ENCODE results near the gene SYNE2. TPM values are rescaled to one million over a fixed set of nuclear protein-coding genes. Genes with fewer than 3 reads are reported as not detected.

Gene SYNE2
- polyA plus RNA-seq, 3 donors, result 99.9 to 107 (median 102) TPM

GRCh38 chr14:64184103-64184729, 331.4 kb downstream of the SYNE2 start:
- no peak for DNase-seq (ENCODE audit: low read depth in 3 of 3, low spot score in 2 of 3)

GRCh38 chr14:64185184-64185583, 332.4 kb downstream of the SYNE2 start:
- no peak for DNase-seq (ENCODE audit: low read depth in 3 of 3, low spot score in 2 of 3)

- no peak for DNase-seq (ENCODE audit: low read depth in 3 of 3, low spot score in 2 of 3)
Observed at GRCh38 chr14:64186231-64187129, 333.7 kb downstream of the SYNE2 start.

- DNase-seq (ENCODE audit: low read depth in 3 of 3, low spot score in 2 of 3), result no peak
Observed at GRCh38 chr14:64187331-64187730, 334.5 kb downstream of the SYNE2 start.

GRCh38 chr14:64190974-64191502, 338.2 kb downstream of the SYNE2 start:
- DNase-seq (ENCODE audit: low read depth in 3 of 3, low spot score in 2 of 3), result no peak

- no peak for DNase-seq (ENCODE audit: low read depth in 3 of 3, low spot score in 2 of 3)
Observed at GRCh38 chr14:64191756-64192155, 339.0 kb downstream of the SYNE2 start.

- no peak for DNase-seq (ENCODE audit: low read depth in 3 of 3, low spot score in 2 of 3)
Observed at GRCh38 chr14:64193821-64194220, 341.0 kb downstream of the SYNE2 start.

DNA sequence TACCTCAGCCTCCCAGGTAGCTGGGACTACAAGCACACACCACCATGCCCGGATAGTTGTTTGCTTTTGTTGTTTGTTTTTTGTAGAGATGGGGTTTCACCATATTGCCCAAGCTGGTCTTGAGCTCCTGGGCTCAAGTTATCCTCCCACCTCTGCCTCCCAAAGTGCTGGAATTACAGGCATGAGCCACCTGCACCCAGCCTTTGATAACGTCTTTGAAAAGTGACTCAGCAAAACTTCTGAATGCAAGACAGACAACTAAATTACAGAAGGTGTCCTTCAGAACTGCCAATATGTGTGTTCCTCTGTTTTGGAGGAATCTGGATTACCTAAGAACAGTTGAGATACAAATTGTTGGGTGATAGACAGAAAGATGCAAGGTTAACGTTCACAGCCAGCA, 341.6 kb downstream of the SYNE2 start:
- DNase-seq (ENCODE audit: low read depth in 3 of 3, low spot score in 2 of 3), result no peak

GRCh38 chr14:64195199-64195598, 342.4 kb downstream of the SYNE2 start:
- DNase-seq (ENCODE audit: low read depth in 3 of 3, low spot score in 2 of 3), result no peak

DNA sequence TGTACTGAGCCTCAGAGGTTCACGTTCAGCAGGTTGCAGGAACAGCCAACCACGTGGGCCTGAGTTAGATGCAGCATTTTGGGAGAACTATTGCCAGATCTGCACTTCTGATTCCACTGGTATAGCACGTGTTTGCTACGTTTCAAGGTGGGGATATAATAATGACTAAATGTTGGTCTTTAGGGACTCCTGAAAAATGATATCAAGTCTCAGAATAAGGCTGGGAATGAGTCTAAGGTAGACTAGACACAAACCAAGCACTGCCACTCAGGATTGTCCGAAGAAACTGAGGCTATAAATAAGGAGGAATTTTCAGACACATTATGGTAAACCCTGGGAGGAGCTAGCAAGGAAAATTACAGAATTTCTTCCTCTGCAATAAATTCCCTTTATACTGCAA, 343.3 kb downstream of the SYNE2 start:
- no peak for DNase-seq (ENCODE audit: low read depth in 3 of 3, low spot score in 2 of 3)

- DNase-seq (ENCODE audit: low read depth in 3 of 3, low spot score in 2 of 3), result peak in 2 of 3 donors; percentile 36 to 40
Observed at GRCh38 chr14:64196814-64197411, 344.1 kb downstream of the SYNE2 start.

DNA sequence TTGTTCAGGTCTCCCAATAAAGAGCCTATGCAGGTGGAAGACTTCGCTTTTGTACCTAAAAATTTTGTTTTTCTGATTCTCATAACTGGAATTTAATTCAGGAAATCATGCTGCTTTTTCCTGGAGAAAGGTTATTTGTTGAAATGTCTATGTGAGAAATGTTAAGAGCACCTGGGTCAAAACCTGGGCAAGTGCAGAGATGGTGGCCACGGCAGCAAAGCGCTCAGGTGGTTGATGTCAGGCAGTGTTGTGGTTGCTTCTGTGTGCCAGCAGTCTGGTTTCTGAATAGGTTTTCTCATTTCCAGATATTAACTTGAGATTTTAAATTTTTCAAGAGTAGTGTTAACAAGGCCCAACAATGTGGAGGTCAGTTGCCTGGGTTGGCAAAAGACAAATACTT, 345.2 kb downstream of the SYNE2 start:
- no peak for DNase-seq (ENCODE audit: low read depth in 3 of 3, low spot score in 2 of 3)

DNA sequence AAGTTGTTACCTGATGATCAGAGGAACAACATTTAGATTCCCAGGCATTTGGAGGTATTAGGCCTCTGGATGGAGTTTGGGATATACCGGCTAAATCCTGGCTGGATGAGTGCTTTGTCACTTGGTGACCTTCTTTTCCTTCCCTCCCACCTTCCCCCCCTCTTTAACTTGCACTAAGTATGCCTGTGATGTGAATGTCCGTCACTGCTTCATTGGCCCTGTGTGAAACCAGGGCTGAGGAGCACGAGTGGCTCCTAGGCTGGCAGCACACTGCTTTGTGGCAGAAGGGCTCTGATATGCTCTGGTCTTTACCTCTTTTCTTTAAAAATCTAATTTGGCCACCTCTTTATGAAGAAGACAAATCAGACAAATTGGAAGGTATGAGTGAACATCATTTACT, 345.7 kb downstream of the SYNE2 start:
- DNase-seq (ENCODE audit: low read depth in 3 of 3, low spot score in 2 of 3), result no peak

DNA sequence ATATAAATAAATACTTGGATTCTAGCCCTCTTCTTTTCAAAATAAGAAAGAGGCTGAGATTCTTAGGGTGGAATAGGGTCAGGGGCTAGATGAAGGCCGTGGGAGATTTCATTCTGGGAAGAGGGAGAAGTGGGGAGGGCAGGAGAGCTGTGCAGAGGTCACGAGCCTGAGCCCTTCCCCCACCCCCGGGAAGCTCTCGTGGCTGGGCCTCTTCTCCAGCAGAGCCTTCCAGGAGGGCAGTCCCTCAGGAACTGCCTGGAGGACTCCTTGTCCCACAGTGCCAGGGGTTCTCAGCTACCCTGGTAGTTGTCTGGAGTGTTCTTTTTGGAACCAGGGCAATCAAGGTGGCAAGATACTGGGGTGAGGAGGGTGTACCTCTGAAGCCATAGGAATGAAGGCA, 347.4 kb downstream of the SYNE2 start:
- DNase-seq (ENCODE audit: low read depth in 3 of 3, low spot score in 2 of 3), result no peak

DNA sequence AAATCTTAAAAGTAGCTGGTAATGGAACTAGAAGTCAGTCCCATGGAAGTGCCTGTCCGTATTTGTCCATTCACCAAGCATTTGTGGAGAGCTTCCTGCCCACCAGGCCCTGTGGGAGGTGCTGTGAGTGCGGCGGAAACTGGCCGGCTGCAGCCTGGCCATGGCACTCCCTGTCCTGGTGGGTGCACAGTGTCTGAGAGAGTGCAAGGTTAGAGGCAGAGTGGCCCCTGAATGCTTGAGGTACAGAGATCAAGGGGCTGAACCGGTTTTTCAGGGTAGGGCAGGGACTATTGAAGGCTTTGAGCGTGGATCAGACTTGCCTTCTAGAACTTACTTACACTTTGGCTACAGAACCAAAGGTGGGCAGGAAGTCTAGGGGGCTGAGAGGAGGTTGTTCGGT, 348.5 kb downstream of the SYNE2 start:
- DNase-seq (ENCODE audit: low read depth in 3 of 3, low spot score in 2 of 3), result no peak

- no peak for DNase-seq (ENCODE audit: low read depth in 3 of 3, low spot score in 2 of 3)
Observed at GRCh38 chr14:64201921-64202545, 349.2 kb downstream of the SYNE2 start.

- no peak for DNase-seq (ENCODE audit: low read depth in 3 of 3, low spot score in 2 of 3)
Observed at GRCh38 chr14:64202716-64203115, 349.9 kb downstream of the SYNE2 start.

DNA sequence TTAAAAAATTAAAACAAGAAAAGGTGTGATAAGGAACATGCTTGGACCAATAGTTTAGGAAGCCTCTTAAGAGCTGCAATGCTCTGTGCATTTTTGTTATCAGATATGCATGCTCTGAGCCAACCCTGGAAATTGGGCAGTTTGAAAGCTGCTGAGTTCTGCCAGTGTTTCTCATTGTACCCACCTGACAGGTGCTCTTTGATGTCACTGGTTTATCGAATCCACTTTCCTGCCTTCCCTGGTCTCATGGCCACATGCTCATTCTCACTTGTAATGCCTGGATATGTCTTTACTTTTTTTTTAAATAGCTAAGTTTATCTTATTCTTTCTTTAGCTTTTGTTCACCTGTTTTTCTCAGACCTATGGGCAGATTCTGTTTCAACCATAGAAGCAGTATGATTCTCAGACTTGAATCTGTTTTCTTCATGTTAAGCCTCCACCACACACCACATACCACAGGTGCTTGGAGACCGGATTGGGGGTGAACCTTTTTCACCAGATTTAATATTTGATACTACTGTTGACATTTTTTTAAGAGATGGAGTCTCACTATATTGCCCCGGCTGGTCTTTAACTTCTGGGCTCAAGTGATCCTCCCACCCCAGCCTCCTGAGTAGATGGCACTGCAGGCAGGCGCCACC, 350.7 kb downstream of the SYNE2 start:
- no peak for DNase-seq (ENCODE audit: low read depth in 3 of 3, low spot score in 2 of 3)

DNA sequence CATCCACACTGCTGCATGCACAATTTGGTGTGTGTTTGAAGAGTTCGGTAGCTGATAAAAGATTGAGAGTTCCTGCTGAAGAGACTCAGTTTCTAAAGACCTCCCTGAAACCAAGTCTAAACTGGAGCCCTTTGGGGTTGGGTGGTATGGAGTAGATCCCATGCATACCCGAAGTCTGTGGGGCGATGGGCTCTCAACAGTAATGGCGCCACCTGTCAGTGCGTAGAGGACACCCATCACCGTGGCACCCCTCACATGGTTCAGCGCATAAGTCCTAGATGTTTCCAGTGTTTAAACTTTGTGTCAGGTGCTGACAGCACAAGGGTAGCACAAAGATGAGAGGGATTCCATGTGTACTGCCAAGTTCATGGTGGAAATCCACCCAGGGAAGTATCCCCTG, 355.5 kb downstream of the SYNE2 start:
- no peak for DNase-seq (ENCODE audit: low read depth in 3 of 3, low spot score in 2 of 3)

DNA sequence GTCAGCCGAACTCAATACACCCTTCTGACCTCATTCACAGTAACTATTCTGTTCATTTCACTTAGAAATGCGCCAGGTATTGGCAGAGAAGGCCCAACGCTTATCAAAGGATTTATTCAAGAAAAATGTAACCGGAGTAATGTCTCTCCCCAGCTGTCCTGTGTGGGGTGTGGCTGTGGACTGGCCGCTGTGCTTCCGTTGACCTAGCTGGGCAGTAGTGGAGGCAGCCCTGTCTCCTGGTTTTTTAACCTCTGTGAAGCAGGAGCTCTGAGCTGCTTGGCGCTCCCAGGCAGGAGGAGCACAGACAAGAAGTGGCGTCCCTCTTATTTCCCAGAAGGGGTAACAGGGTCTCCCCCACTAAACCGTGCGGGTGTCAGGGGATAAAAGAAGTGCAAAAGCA, 356.2 kb downstream of the SYNE2 start:
- DNase-seq (ENCODE audit: low read depth in 3 of 3, low spot score in 2 of 3), result no peak

Data from right renal cortex interstitium (tissue), 3 donors.